Suprapubic skin (tissue), 4 donors: ENCODE data around the gene CCNC. TPM values are rescaled to one million over a fixed set of nuclear protein-coding genes. Genes with fewer than 3 reads are reported as not detected.

ENCODE experiments used
- DNase-seq, 2 donors: peaks; one replicate each; pipeline ENCODE4 v3.0.0-alpha.2; 2019; ENCODE audit warnings: low spot score in 2 of 2
- H3K27ac ChIP-seq: fragments of 200-600 bp; sonication (generic); one replicate; pipeline ENCODE4 v1.5.1; 2019
- H3K27me3 ChIP-seq: fragments of 200-600 bp; sonication (generic); one replicate; pipeline ENCODE4 v1.5.1; 2019
- H3K36me3 ChIP-seq: fragments of 200-600 bp; sonication (generic); one replicate; pipeline ENCODE4 v1.5.1; 2019
- H3K4me1 ChIP-seq: fragments of 200-600 bp; sonication (generic); one replicate; pipeline ENCODE4 v1.5.1; 2019
- H3K4me3 ChIP-seq: fragments of 200-600 bp; sonication (generic); one replicate; pipeline ENCODE4 v1.5.1; 2019; ENCODE audit warnings: mild to moderate bottlenecking
- H3K9me3 ChIP-seq: fragments of 200-600 bp; sonication (generic); one replicate; pipeline ENCODE4 v1.5.1; 2019
- CTCF ChIP-seq, 2 donors: fragments of 200-600 bp in 1 of 2; fragments of 450-650 bp in 1 of 2; sonication (generic) in 1 of 2; IDR thresholded peaks; one replicate each; pipeline ENCODE4 v1.5.1; 2016 to 2019; ENCODE audit warnings: antibody characterized with exemption in 2 of 2, mild to moderate bottlenecking in 1 of 2, moderate library complexity in 1 of 2
- EP300 ChIP-seq: sonication (generic); formaldehyde crosslinking; IDR thresholded peaks from one replicate; pipeline ENCODE4 v1.6.1; 2017; ENCODE audit warnings: antibody characterized with exemption
- POLR2A ChIP-seq, 2 donors: fragments of 450-650 bp; IDR thresholded peaks; one replicate each; pipeline ENCODE4 v1.6.1; 2017; ENCODE audit warnings: antibody characterized with exemption in 2 of 2, mild to moderate bottlenecking in 2 of 2, moderate library complexity in 2 of 2
- POLR2AphosphoS5 ChIP-seq, 3 donors: sonication (generic); formaldehyde crosslinking; IDR thresholded peaks; one replicate each; pipeline ENCODE4 v1.6.1; 2017; ENCODE audit warnings: antibody characterized with exemption in 3 of 3
- WGBS: methylation state at CpG from one replicate; pipeline ENCODE4 v1.1.5; 2018; 5-methylcytosine and 5-hydroxymethylcytosine counted together
- total RNA-seq, 4 donors: library from RNA; depleted of rRNA; stranded (reverse); fragments of >200 nt; gene quantifications; one replicate each; pipeline ENCODE4 v1.1.0, GENCODE V29; 2016

Gene CCNC
- total RNA-seq, 4 donors from 2014 or later: 38.4 to 63.4 (median 46.5) TPM

GRCh38 chr6:99608059-99608885 lies 39.8 kb upstream of the CCNC start:
- Histone ChIP-seq H3K36me3 (no peaks in the 10 kb centered on the region), H3K27ac (no peak overlapping the region), H3K4me1 (peaks cover 45% of the 10 kb centered on the region), H3K27me3 (peaks cover 98% of the 10 kb centered on the region), H3K9me3 (no peaks in the 10 kb centered on the region), H3K4me3 (no peak overlapping the region)
- DNase-seq: no peak
- TF ChIP-seq CTCF (IDR thresholded peaks at IDR 0.05): no peak
- no peak for TF ChIP-seq POLR2A (IDR thresholded peaks at IDR 0.05)
- no peak for TF ChIP-seq EP300
- no peak for TF ChIP-seq POLR2AphosphoS5 (IDR thresholded peaks at IDR 0.05)
- 7% methylated on average over 22 of the region's 29 CpGs for WGBS

DNA sequence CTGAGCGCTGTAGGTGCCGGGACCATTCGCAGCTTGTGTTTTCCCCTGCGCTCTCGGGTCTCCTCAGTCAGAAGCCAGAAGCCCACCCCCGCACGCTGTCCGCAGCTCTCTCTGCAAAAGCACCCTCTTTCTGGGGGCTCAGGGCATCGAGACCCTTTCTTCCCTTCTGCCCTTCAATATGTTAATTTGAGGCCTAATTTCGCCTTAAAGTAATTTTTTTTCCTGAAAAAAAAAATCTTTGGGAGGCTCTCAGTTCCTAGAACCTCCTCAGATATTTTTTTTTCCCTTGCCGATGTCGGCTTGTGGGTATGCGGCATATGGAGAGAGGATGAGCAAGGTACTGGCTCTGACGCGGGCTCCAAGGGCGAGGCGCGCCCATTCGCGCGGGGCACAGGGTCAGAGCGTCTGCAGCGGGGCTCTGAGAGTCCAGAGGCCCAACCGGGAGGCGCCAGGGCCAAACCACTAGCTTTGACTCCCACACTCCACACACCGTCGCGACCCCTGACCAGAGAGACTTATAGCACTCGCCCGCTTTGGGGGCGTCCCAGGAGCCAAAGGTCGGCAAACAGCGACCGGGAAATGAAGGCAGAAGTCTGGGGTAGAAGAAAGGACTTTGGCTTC lies 39.1 kb upstream of the CCNC start:
- no peak for DNase-seq
- TF ChIP-seq POLR2A (IDR thresholded peaks at IDR 0.05) (no peak), POLR2AphosphoS5 (IDR thresholded peaks at IDR 0.05) (no peak), CTCF (IDR thresholded peaks at IDR 0.05) (no peak), EP300 (no peak)
- Histone ChIP-seq H3K4me3 (no peak overlapping the region), H3K27me3 (peaks cover 98% of the 10 kb centered on the region), H3K27ac (no peak overlapping the region), H3K36me3 (no peaks in the 10 kb centered on the region), H3K9me3 (no peaks in the 10 kb centered on the region), H3K4me1 (peaks cover 45% of the 10 kb centered on the region)
- 12% methylated on average over 19 of the region's 34 CpGs for WGBS

DNA sequence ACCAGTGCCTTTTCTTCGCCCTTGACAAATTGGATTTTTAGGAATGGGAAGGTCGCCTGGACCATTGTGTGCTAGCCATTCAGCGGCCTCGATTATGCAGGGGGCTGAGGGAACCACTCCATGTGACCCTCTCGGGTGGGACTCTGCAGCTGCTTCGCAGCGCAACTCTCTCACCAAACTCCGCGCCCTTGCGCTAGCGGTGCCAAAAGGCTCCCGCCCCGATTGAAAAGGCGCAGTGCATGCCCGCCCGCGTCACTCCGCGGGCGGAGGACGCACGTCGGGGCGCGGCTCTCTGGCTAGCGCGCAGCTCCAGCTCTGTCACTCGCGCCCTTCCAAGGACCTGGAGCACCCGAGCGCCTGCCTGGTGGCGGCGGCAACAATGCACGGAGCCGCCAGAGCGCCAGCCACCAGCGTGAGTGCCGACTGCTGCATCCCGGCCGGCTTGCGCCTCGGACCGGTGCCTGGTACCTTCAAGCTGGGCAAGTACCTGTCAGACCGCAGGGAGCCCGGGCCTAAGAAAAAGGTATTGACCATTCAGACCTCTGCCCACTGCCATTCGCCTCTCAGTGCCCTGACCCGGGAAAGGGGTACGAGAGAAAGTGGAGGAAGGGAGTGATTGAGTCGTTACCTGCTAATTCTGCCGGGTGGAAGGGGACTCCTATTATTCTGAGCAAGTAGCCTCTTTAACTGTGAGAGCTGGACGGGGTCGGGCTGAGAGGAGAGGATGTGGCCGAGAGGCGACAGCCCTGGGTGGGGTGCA lies 38.4 kb upstream of the CCNC start, which contains the start of gene PRDM13:
PRDM13 (plus strand) TSS at position 178 of the 760 bp plus-strand sequence; CDS start at position 380, 202 bp downstream.
- Histone ChIP-seq H3K27me3 (peaks cover 99% of the 10 kb centered on the region), H3K27ac (no peak within 1 kb of the TSS), H3K4me3 (no peak within 1 kb of the TSS), H3K36me3 (no peaks in the 10 kb centered on the region), H3K9me3 (no peaks in the 10 kb centered on the region), H3K4me1 (peaks cover 45% of the 10 kb centered on the region)
- WGBS: 4% methylated on average over 22 of the region's 54 CpGs
- TF ChIP-seq POLR2AphosphoS5 (IDR thresholded peaks at IDR 0.05) (no peak), EP300 (no peak), POLR2A (IDR thresholded peaks at IDR 0.05) (no peak), CTCF (IDR thresholded peaks at IDR 0.05) (no peak)
- DNase-seq: no peak

DNA sequence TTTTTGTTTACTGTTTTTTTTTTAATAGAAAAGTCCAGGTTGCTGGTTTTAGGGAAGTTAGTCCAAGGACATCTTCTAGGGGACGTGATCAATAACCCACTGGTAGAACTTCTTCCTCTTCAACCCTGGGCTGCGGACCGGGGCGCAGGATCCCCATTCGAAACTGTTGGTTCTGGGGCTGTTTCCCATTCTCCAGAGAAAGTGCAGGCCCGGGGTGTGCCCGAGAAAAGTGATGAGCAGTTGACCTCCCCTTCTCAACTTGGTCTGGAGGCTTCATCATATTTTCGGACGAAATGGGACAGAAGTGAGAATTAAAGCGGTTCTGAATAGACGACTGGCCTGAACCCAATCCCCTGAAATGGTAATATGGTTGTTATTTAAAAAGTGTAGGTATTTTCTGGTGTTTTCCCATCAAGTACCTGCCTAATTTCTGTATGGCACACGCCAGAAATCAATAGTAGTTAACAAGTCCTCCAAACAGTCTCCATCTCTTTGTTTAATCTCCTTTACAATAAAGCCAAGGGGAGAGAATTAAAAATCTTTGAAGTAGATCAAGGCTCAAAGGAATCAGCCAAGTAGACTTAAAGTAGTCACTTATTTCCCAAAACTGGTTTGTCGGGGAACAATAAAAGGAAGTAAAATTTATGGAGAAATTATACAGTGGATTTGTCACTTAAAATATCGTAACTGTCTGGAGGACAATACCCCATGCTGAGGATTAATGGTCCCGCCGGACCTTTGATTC lies 37.6 kb upstream of the CCNC start:
- WGBS: 16% methylated on average over 16 of the region's 16 CpGs
- no peaks in the 10 kb centered on the region for H3K9me3 ChIP-seq
- no peak overlapping the region for H3K27ac ChIP-seq
- no peak for TF ChIP-seq POLR2AphosphoS5 (IDR thresholded peaks at IDR 0.05)
- TF ChIP-seq CTCF (IDR thresholded peaks at IDR 0.05): no peak
- TF ChIP-seq EP300: no peak
- no peak for TF ChIP-seq POLR2A (IDR thresholded peaks at IDR 0.05)
- peaks cover 99% of the 10 kb centered on the region for H3K27me3 ChIP-seq
- H3K4me3 ChIP-seq: no peak overlapping the region
- no peak for DNase-seq
- peaks cover 45% of the 10 kb centered on the region for H3K4me1 ChIP-seq
- H3K36me3 ChIP-seq: no peaks in the 10 kb centered on the region
